HepG2 (cell line): ENCODE measurements around the gene HMBS. TPM values are rescaled to one million over a fixed set of nuclear protein-coding genes. Genes with fewer than 3 reads are reported as not detected.

ENCODE experiments used
- EED ChIP-seq: sonication (generic); formaldehyde crosslinking; IDR thresholded peaks from 2 replicates; pipeline ENCODE4 v1.5.0; 2020; ENCODE audit warnings: mild to moderate bottlenecking, missing genetic modification reagents
- EP300 ChIP-seq, 3 experiments: sonication (generic) in 1 of 3; formaldehyde crosslinking in 1 of 3; IDR thresholded peaks; 2 replicates each; pipeline versions ENCODE4 v1.5.1 to v1.6.1; 2011 to 2020; ENCODE audit warnings: low read depth in 2 of 3, low read length in 2 of 3, borderline replicate concordance in 1 of 3, improper control_type of control experiment in 1 of 3, mild to moderate bottlenecking in 1 of 3, missing genetic modification reagents in 1 of 3, moderate library complexity in 1 of 3
- KAT8 ChIP-seq: IDR thresholded peaks from 2 replicates; pipeline ENCODE4 v1.6.1; 2016; ENCODE audit warnings: missing genetic modification reagents, missing compliant biosample characterization
- KLF16 ChIP-seq, 2 experiments: sonication (generic) in 1 of 2; formaldehyde crosslinking in 1 of 2; IDR thresholded peaks; 2 replicates each; pipeline versions ENCODE4 v1.6.1 to v1.8.0; 2016 to 2023; ENCODE audit warnings: missing genetic modification reagents in 2 of 2, missing compliant biosample characterization in 1 of 2
- MED13 ChIP-seq: sonication (generic); formaldehyde crosslinking; IDR thresholded peaks from 2 replicates; pipeline ENCODE4 v1.5.0; 2020; ENCODE audit warnings: missing genetic modification reagents
- MIER3 ChIP-seq: IDR thresholded peaks from 2 replicates; pipeline ENCODE4 v1.6.1; 2016; ENCODE audit warnings: missing compliant biosample characterization, borderline replicate concordance
- NFIB ChIP-seq: sonication (generic); formaldehyde crosslinking; IDR thresholded peaks from 2 replicates; pipeline ENCODE4 v1.9.0; 2021; ENCODE audit warnings: missing genetic modification reagents, mild to moderate bottlenecking, borderline replicate concordance
- RXRB ChIP-seq: IDR thresholded peaks from 2 replicates; pipeline ENCODE4 v1.6.1; 2016; ENCODE audit warnings: borderline replicate concordance, missing genetic modification reagents, missing compliant biosample characterization
- ZKSCAN1 ChIP-seq: fragments of 150-350 bp; IDR thresholded peaks from 2 replicates; pipeline ENCODE4 v1.6.1; 2014; ENCODE audit warnings: low read length
- ZNF431 ChIP-seq: sonication (generic); formaldehyde crosslinking; IDR thresholded peaks from 2 replicates; pipeline ENCODE4 v1.9.0; 2022; ENCODE audit warnings: missing genetic modification reagents, low read depth, mild to moderate bottlenecking, borderline replicate concordance
- ZNF530 ChIP-seq: sonication (generic); formaldehyde crosslinking; IDR thresholded peaks from 2 replicates; pipeline ENCODE4 v1.5.0; 2020; ENCODE audit warnings: low read depth, mild to moderate bottlenecking, missing genetic modification reagents
- ZNF572 ChIP-seq: sonication (generic); formaldehyde crosslinking; IDR thresholded peaks from 2 replicates; pipeline ENCODE4 v1.5.1; 2020; ENCODE audit warnings: mild to moderate bottlenecking, missing genetic modification reagents
- polyA plus RNA-seq, 8 experiments: library from polyadenylated mRNA; depleted of rRNA in 3 of 8; stranded (reverse) in 7 of 8; unstranded in 1 of 8; fragments of >200 nt; fragmentation: Illumina TruSeq in 4 of 8; extraction: Trizol in 4 of 8; gene quantifications; 2 replicates each; pipeline versions ENCODE4 v1.2.1 to v1.2.3, GENCODE V29; 2011 to 2016; ENCODE audit warnings: low read depth in 4 of 8, missing spikeins in 1 of 8, mixed read lengths in 1 of 8; ENCODE audit not compliant: insufficient read depth in 1 of 8
- total RNA-seq, 5 experiments: library from RNA; depleted of rRNA; stranded (reverse); fragments of >200 nt; fragmentation: Illumina TruSeq; extraction: Trizol; gene quantifications; 2 replicates each; pipeline ENCODE4 v1.2.3, GENCODE V29; 2016; ENCODE audit warnings: low read depth in 1 of 5
- TF ChIP-seq, protein P1 (sequence below): IDR thresholded peaks from 2 replicates; pipeline ENCODE4 v1.6.1; 2016; ENCODE audit warnings: missing biosample characterization, missing genetic modification reagents, low read depth
- TF ChIP-seq, protein P2 (sequence below): sonication (generic); formaldehyde crosslinking; IDR thresholded peaks from 2 replicates; pipeline ENCODE4 v1.4.0; 2020; ENCODE audit warnings: missing genetic modification reagents
- TF ChIP-seq, protein P3 (sequence below), 2 experiments: fragments of 450-650 bp in 1 of 2; sonication (generic) in 1 of 2; formaldehyde crosslinking in 1 of 2; IDR thresholded peaks; 2 replicates each; pipeline versions ENCODE4 v1.6.1 to v1.8.0; 2016 to 2022; ENCODE audit warnings: antibody characterized with exemption in 1 of 2, mild to moderate bottlenecking in 1 of 2, missing genetic modification reagents in 1 of 2

Gene HMBS
- total and polyA plus RNA-seq, 2 of the 13 experiments (the other 11 are each of a cell fraction or from before 2014, with no cell fraction given), result 9.4 to 46.9 TPM

DNA sequence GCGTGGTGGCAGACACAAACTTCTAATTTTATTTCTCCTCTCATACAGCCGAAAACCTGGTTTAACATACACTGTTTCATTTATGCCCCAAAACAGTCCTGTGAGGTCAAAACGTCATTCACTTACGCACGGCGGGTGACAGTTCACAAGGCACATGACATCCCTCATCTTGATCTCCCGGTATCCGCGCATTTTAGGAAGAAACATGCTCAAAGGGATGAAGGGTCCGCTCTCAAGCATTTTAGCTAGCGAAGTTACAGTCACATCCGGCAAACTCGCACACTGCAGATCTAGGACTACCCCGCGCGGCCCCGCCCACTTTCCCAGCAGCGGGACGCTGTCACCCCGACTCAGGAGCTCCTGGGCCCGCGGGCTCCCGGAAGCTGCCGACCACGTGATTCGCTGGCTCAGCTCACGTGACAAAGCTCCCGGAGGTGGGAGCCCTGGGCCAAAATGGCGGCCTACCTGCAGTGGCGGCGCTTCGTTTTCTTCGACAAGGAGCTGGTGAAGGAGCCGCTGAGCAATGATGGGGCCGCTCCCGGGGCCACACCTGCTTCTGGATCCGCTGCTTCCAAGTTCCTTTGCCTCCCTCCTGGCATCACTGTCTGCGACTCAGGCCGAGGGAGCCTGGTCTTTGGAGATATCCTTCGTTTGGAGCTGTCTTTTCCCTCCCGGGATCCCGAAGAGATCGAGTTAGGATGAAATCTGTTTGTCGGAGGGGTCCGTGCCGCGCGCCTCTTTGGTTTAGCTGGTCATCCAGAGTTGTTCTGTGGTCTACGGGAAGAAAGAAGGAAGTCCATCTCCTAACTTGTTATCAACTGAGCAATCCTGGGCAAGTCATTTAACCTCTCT, 17.1 kb upstream of the HMBS start, which contains the start of gene VPS11 (continued):
- no peak for TF ChIP-seq ZNF431 (CRISPR knock-in tag)
- peak; percentile 100 for TF ChIP-seq KAT8 (CRISPR knock-in tag)
- no peak for TF ChIP-seq ZKSCAN1
- TF ChIP-seq, protein P1, sequence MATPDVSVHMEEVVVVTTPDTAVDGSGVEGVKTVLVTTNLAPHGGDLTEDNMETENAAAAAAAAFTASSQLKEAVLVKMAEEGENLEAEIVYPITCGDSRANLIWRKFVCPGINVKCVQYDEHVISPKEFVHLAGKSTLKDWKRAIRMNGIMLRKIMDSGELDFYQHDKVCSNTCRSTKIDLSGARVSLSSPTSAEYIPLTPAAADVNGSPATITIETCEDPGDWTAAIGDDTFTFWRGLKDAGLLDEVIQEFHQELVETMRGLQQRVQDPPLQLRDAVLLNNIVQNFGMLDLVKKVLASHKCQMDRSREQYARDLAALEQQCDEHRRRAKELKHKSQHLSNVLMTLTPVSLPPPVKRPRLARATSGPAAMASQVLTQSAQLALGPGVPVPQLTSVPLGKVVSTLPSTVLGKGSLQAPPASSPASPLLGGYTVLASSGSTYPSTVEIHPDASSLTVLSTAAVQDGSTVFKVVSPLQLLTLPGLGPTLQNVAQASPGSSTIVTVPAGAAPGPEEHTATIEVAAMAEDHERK, result no peak
- no peak; the same call in 1 of the 2 replicates for TF ChIP-seq ZNF572 (CRISPR knock-in tag)
- peak in 1 of 2 experiments; percentile 87; a peak in 2 of 4 replicates for TF ChIP-seq KLF16 (CRISPR knock-in tag; IDR thresholded peaks at IDR 0.05)
- TF ChIP-seq, protein P2, sequence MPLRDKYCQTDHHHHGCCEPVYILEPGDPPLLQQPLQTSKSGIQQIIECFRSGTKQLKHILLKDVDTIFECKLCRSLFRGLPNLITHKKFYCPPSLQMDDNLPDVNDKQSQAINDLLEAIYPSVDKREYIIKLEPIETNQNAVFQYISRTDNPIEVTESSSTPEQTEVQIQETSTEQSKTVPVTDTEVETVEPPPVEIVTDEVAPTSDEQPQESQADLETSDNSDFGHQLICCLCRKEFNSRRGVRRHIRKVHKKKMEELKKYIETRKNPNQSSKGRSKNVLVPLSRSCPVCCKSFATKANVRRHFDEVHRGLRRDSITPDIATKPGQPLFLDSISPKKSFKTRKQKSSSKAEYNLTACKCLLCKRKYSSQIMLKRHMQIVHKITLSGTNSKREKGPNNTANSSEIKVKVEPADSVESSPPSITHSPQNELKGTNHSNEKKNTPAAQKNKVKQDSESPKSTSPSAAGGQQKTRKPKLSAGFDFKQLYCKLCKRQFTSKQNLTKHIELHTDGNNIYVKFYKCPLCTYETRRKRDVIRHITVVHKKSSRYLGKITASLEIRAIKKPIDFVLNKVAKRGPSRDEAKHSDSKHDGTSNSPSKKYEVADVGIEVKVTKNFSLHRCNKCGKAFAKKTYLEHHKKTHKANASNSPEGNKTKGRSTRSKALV (CRISPR knock-in tag), result no peak
- TF ChIP-seq ZNF530 (CRISPR knock-in tag), result no peak
- TF ChIP-seq NFIB, result no peak
- peak; percentile 44; the same call in 1 of the 2 replicates for TF ChIP-seq RXRB (CRISPR knock-in tag)
- TF ChIP-seq MIER3 (CRISPR knock-in tag), result peak; percentile 85; the same call in 1 of the 2 replicates
- TF ChIP-seq, protein P3, sequence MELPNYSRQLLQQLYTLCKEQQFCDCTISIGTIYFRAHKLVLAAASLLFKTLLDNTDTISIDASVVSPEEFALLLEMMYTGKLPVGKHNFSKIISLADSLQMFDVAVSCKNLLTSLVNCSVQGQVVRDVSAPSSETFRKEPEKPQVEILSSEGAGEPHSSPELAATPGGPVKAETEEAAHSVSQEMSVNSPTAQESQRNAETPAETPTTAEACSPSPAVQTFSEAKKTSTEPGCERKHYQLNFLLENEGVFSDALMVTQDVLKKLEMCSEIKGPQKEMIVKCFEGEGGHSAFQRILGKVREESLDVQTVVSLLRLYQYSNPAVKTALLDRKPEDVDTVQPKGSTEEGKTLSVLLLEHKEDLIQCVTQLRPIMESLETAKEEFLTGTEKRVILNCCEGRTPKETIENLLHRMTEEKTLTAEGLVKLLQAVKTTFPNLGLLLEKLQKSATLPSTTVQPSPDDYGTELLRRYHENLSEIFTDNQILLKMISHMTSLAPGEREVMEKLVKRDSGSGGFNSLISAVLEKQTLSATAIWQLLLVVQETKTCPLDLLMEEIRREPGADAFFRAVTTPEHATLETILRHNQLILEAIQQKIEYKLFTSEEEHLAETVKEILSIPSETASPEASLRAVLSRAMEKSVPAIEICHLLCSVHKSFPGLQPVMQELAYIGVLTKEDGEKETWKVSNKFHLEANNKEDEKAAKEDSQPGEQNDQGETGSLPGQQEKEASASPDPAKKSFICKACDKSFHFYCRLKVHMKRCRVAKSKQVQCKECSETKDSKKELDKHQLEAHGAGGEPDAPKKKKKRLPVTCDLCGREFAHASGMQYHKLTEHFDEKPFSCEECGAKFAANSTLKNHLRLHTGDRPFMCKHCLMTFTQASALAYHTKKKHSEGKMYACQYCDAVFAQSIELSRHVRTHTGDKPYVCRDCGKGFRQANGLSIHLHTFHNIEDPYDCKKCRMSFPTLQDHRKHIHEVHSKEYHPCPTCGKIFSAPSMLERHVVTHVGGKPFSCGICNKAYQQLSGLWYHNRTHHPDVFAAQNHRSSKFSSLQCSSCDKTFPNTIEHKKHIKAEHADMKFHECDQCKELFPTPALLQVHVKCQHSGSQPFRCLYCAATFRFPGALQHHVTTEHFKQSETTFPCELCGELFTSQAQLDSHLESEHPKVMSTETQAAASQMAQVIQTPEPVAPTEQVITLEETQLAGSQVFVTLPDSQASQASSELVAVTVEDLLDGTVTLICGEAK (IDR thresholded peaks at IDR 0.05), result no peak
- TF ChIP-seq, protein P3 (CRISPR knock-in tag; IDR thresholded peaks at IDR 0.05), result peak; percentile 33
- no peak for TF ChIP-seq EED
- TF ChIP-seq EP300 (IDR thresholded peaks at IDR 0.05; ENCODE audit: low read depth in 2 of 2, low read length in 2 of 2), result peak in 1 of 2 experiments; percentile 20; a peak in 1 of 4 replicates
- TF ChIP-seq EP300 (CRISPR knock-in tag; IDR thresholded peaks at IDR 0.05; ENCODE audit: borderline replicate concordance), result no peak
- TF ChIP-seq MED13, result no peak
